GM18511 (cell line): ENCODE data around the gene RNH1.

Source experiments
- ATAC-seq: cut with Tn5 transposase; IDR thresholded peaks from one replicate; pipeline ENCODE4 v1.9.1; 2021; ENCODE audit warnings: mild to moderate bottlenecking, moderate library complexity; ENCODE audit not compliant: unreplicated experiment

The RNH1 gene

DNA sequence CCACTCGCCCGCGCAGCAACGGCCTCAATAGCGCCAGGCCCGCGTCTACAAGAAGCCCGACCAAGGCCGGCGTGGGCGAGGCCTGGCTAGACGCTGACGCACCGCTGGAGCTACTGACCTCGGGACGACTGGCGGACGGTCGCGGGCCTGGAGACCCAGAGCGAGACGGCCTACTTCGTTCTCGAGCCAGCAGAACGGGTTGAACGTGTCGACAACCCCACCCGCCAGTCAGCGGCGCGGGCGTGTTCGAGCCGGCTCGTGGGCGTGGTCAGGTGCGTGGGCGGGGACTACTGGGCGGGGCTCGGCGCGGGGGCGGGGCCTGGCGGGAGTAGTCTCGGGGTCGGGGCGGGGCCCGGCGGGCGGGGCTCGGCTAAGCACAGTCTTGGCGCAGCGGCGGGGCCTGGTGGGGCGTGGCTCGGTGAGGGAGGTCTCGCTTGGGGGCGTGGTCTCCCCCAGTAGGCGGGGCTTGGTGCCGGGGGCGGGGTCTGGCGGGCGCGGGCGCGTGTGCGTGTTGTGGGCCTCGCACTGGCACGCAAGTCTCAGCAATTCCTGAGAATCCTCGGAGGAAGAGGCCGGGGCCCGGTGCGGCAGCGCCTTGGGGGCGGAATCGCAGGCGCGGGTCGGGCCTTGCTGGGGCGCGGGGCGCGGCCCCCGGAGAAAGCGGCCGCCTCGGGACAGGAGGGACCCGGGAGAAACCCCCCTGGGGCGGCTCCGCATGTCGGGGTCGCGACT lies at the start of gene RNH1:
Gene RNH1, minus strand, starts transcription at position 248 of the 732 bp plus-strand sequence. CDS start 5,080 bp downstream, outside the sequence.
- ATAC-seq = peak; percentile 49

DNA sequence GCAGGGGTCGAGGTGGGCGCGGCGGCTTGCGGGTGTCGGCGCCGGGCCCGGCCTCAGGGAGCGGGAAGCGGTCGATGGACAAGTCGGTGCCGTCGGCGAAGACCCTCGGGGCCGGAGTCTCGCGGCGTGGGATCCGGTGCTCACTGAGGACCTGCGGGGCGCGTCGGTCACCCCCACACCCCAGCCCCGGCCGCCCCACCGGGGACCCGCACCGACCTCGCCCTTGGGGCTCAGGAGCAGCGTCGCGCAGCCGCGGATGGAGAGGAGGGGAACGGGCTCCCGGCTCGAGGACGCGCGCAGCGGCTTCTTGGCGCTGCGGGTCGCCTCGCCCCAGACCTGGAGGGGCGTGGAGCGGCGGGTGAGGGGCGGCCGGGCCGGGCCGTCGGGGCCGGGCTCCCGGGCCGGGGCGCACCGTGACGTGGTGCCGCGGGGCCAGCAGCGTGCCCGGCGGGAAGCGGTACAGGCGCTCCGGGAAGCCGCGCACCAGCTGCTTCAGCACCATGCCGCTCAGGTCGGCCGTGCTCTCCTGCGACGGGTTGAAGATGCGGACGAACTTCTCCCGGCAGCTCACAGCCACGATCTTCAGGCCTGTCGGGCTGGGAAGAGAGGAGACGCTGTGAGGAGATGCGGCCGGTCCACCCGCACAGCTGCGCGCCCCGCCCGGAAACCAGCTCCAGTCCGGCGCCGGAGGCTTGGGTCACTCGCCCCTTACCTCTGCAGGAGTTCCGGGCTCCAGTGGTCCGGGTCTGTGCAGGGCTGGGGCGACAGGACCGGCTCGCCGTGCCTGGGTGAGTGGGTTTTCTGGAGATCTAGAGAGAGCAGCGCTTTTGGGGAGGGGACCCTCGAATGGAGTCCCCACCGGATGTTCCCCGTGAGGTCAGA lies 49.0 kb upstream of the RNH1 start:
- no peak for ATAC-seq

DNA sequence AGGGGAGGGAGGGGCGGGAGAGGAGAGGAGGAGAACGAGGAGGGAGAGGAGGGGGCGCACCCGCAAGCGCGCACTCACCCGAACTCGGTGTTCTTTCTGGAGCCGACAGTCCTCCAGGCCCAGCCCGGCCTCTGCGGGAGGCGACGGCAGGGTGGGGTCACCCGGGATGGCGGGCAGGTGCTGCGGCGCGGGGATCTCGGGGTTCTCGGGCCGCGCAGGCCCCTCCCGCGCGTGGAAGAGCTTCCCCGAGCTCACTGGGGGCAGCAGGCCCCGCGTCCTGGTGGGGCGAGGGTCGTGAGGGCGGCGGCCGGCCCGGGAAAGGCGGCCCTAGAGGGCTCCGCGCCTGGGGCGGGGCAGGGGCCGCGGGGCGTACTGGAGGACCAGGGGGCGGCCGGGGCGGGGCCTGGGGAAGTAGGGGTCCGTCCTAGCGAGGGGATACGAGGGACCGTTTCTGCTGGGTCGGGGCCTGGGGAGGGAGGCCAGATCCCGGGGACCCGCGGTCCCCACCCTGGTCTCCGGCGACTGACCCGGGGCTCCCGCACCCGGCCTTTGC lies 48.3 kb upstream of the RNH1 start:
- ATAC-seq = no peak

DNA sequence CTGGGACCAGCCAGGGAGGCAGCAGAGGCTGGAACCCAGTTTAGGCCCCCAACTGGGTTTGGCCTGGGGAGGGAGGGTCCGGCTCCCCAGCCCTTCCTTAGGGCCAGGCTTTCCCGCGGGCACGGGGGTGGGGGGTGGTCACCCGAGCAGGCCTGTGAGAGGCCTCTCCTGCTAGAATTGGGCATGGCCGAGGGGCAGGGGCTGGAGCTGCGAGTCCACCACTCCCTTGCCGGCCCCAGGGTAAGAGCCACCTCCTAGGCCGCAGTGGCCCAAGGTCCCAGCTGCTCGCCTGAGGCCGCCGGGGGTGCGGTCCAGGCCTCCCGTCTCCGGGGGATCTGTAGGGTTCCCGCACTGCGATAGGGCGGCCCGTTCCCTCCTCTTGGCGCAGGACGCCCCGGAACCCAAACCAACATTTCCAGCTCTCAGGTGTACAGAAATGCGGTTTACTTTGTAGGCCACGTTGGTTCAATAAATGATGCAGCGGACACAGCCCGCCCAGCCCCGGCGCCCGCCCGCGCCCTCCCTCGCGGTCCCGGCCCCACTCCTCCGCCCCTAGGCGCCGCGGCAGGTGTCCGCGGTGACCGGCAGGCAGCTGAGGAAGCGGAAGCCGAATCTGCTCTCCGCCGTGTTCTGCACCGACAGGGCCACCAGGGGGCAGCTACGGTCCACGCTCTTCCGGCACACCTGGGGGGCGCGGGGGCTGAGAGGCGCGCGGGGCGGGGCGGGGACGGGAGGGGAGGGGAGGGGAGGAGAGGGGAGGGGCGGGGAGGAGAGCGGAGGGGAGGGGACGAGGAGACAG lies 47.6 kb upstream of the RNH1 start:
- no peak for ATAC-seq

DNA sequence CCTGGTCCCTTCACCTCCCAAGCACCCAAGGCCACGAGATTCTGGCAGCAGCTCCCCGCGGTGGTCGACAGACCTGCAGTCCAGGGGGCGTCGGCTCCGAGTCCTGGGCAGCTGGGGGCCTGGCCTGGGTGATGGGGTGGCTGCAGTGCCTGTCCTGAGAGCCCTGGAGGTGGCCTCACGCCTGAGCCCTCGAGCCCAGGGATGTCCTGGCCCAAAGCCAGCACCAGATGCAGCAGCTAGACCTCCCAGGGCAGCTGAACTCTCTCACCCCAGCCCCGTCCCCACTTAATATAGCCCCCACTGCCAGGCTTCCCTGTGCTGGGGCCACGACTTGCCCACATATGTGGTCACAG lies 46.9 kb upstream of the RNH1 start:
- ATAC-seq = no peak

DNA sequence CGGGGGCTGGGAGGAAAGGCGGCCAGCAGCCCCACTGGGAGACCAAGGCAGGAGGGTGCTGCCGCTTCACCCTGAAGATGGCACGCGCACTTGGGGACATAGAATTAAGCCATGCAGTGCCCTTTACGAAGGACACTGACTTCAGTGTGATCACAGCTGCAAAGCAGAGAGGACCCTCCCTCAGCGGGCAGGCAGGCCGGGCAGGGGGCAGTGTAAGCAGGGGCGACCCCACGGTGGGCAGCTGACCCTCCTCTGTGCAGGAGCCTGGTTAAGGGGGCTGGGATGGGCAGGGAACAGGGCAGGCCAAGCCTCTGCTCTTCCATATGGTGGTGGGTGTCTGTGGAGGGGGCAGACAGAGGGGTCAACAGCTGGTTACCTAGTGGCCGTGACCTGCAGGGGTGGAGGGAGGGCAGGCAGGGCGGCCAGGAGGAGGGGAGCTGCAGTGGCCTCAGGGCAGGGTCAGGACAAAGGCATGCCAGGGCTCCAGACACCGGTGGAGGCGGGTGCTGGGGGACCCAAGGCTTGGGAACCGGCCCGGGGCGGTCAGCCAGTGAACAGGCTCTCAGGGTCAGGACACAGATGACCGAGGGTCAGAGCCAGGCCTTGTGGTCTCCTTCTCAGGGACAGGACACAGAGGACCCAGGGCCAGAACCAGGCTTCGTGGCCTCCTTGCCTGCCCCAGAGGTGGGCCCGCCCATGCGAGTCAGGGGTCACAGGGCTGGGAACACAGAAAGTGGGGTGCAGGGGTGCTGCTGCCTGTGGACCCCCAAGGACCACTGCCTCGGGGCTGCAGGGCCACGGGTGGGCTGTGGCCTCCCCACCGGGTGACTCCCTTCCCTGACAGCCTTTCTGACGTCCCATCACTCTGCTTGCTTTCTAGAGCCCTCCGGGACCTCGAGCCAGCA lies 46.3 kb upstream of the RNH1 start:
- no peak for ATAC-seq

DNA sequence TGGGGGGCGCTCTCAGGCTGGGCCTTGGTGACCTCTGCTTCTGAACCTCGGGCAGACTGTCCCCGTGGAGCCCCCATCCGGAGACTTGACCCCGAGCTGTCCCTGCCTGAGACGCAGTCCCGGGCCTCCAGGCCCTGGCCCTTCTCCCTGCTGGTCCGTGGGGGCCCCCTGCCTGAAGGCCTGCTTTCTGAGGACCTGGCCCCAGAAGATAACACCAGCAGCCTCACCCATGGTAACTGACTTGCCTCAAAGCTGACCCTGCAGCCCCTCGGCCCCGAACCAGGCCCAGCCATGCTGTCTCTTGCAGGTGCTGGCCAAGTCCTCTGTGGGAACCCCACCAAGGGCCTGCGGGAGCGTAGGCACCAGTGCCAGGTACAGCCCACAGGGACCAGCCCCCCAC lies 44.6 kb upstream of the RNH1 start:
- no peak for ATAC-seq

DNA sequence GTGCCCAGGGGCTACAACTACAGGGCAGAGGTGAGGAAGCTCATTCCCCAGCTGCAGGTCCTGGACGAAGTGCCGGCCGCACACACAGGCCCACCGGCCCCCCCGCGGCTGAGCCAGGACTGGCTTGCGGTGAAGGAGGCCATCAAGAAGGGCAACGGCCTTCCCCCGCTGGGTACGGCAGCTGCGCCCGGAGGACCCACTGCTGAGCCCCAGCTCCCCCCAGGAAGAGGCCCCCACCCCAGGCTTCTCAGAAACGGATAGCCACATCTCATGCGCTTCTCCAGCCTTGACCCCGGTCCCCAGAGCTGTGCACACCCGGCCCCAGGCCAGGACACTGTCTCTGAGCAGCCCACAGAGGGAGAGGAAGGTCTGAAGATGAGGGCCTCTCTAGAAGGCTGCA lies 44.1 kb upstream of the RNH1 start:
- no peak for ATAC-seq

DNA sequence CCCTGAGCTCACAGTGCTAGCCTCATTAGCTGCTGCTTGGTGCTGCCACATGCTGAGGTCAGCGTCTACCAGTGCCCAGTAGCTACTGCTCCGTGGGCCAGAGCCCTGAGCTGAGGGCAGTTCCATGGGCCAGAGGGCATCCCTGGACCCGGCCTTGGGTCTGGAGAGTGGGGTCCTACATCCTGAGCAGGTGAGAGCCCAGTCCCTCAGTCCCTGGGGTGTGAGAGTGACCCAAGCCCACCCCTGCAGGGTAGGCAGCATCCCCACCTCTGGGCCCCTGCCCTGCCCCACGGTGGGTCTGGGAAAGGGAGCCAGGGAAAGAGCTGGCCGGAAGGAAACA lies 43.7 kb upstream of the RNH1 start:
- no peak for ATAC-seq

DNA sequence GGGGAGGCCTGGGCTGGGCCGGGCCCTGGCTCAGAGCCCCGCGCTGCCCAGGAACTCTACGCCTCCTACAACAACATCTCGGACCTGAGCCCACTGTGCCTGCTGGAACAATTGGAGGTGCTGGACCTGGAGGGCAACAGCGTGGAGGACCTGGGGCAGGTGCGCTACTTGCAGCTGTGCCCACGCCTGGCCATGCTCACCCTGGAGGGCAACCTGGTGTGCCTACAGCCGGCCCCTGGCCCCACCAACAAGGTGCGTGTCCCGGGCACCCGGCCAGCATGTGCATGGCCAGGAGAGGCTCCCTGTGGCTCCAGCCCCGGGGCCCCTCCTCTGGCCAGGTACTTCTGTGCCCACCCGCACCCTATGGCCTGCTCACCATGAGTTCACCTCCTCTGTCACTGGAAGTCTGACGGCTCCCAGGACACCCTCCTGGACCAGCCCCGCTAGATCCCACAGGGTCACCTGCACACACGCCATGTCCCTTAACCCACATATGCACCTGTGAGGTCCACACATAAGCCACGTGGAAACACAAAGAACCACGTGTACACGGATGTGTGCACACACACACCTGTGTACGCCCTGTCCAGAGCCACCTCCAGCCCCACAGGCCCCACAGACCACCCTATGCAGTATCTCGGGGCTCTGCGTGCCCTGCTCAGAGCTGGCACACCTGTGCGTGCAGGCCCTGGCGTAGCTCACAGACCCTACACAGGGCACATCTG lies 43.1 kb upstream of the RNH1 start:
- ATAC-seq = no peak

DNA sequence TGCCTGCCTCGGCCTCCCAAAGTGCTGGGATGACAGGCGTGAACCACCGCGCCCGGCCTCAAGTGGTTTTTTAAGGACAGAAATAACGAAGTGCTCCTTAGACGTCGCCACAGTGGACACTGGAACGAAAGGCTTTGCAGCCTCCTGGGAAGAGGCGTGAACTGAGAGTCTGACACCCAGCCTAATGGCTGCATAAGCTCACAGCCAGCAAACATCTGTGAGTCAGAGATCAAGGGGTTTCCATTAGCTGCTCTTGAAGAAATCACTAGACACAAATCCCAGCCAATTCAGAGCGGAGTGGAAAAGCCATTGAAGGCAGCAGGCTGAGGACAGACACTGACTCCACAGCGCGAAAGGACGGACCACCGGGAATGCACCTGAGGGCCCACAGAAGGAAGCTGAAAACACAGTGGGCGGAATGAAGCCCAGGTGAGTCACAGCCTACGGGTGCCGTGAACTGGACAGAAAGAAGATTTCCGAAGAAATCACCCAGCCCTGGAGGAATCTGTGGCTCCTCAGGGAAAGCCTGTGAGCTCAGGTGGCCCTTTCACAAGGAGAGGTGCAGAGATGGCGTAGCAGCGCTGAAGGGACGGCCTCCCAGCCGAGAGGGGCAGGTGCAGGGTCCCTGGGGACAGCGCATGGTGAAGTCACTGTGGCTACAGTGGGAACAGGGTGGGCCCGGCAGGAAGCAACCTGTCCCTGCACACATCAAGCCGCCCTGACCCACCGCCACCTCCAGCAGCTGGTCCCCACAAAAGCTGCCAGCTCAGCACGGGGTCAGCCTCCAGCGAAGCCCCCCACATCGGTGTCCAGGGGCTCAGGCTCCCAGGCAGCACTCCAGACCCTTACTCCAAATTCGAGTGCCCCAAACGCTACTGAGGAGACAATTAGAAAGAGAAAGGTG lies 41.9 kb upstream of the RNH1 start:
- no peak for ATAC-seq

DNA sequence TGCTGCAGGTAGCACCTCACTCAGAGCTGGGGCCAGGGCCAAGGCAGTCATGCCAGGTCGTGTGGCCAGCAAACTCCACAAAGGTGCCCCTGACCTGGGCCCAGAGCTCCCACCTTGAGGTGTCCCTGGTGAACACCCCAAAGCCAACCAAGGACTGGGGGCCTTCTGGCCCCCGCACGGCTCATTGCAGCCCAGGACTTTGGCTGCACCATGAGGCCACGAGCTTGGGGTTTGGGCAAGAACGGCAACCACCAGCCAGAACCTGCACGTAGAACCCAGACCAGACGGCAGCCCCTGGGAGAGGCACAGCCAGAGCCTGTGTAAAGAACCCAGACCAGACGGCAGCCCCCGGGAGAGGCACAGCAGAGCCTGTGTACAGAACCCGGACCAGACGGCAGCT lies 38.1 kb upstream of the RNH1 start:
- ATAC-seq = no peak

DNA sequence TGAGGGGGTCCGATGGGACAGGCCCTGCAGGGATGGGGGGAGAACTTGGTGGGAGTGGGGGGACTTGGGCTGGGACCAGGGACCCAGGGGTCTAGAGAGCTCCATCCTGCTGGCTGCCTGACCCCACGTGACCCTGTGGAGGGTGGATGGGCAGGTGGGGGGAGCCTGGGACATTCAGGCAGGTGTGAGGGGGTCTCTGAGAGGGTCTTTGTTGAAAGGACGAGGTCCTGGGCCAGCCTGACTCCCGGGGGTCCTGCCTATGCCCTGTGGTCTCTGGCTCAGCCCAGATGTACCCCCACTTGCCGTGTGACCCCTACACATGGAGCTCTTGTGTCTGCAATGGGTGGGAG lies 37.8 kb upstream of the RNH1 start:
- ATAC-seq = no peak

DNA sequence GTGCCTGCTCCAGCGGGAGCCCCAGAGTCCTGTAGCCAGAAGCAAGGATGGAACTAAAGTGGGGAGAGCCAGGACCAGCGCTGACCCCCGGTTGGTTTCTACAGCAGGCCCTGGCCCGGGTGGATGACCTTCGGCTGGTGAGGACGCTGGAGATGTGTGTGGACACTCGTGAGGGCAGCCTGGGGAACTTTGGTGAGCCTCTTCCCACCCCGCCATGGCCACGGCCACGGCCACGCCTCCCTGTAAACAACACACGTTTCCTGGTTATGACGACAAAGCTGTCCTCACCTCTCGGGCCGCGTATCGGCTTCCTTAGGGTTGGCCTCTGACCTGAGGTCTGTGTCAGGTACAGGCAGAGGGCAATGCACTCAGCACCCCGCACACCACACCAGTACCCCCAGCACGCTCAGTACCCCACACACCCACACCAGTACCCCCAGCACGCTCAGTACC lies 34.4 kb upstream of the RNH1 start:
- ATAC-seq = no peak

DNA sequence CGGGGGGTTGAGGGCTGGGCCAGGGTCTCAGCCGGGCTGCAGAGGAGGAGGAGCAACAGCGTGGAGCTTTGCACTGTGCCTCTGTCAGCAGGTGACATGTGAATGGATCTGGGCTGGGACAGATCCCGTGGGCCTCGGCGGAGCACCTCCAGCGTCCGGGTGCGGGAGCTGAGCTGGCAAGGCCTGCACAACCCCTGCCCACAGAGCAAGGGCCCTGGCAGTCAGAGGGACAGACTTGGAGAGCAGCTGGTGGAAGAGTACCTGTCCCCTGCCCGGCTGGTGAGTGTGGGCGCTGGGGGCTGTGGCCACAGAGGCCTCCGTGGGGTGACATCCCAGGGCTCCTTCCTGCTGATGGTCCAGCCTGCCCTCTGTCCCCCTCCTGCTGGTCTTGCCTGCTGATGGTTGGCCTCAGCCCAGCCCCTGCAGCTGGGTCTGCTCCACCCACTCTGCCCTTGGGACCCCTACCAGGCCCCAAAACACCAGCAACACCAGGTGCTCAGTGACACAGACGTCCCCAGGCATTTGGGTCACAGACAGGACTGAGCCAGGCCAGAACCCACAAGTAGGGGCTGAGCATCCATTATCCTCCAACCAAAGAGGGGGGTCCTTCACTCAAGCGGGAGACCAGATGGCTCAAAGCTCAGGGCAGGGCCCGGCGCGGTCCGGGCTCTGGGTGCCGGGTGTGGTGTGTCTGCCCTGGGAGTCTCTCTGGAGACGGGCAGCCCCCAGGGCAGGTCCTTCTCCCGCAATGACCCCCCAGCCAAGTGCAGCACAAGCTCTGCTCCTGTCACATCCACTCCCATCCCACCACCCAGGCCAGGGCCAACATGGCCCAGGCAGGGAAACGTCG lies 33.8 kb upstream of the RNH1 start:
- ATAC-seq = no peak

DNA sequence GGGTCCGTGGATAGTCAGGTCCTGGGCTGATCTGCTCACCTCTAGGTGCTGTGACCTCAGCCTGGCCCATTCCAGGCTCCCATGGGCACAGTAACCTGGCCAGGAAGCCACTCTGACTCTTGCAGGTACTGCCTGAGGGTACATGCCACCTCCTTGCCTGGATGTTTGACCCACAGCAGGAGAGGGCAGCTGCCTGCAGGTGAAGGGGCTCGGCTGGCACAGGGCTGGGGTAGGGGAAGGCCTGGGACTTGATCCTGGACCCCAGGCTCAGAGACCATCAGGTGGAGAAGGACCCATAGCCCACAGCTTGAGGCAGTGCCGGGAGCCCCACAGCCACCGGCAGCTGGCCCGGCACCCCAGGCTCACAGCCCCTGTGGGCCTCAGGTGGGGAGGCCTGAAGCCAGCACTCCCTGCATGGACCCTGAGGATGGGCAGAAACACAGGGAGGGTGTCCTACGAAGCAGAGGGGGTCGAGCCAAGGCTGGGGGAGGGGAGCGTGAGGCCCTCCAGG lies 33.0 kb upstream of the RNH1 start:
- no peak for ATAC-seq

DNA sequence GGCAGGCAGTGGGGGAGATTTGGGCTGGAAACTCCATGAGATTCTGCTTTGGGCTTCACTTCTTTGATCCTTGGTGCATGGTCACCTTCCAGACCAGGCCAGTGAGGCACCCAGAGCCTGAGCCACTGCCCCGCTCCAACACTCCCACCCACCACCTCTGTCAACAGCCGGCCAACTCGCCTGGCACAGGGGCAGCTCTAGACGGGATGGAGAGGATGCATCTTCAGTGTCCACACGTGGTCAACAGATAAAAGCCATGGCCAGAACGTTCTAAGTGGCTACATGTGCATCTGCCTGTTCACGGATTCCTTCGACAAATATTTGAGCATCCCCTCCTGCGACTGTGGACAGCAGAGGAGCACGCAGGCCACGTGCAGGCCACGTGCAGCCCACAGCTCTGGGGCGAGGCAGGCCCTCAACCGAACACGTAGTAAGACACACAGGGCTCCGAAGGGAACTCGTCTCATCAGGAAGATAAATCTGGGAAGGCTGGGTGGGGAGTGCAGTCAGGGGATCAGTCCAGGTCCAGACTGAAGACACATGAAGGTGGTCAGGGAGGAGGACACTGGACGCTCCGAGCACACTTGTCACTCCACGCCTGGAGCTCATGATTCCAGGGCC lies 31.5 kb upstream of the RNH1 start:
- no peak for ATAC-seq
